C4-2B (cell line): ENCODE measurements around the gene KRTAP7-1.

Experiments used
- H3K27ac ChIP-seq: fragments of 450-650 bp; 2 replicates; pipeline ENCODE4 v1.5.1; 2017
- ZFX ChIP-seq: fragments of 450-650 bp; IDR thresholded peaks from 2 replicates; pipeline ENCODE4 v1.6.1; 2017
- TF ChIP-seq, protein P1 (sequence below): fragments of 450-650 bp; conservative IDR thresholded peaks from 2 replicates; pipeline ENCODE4 v1.5.1; 2017; ENCODE audit warnings: mild to moderate bottlenecking

The KRTAP7-1 gene

DNA sequence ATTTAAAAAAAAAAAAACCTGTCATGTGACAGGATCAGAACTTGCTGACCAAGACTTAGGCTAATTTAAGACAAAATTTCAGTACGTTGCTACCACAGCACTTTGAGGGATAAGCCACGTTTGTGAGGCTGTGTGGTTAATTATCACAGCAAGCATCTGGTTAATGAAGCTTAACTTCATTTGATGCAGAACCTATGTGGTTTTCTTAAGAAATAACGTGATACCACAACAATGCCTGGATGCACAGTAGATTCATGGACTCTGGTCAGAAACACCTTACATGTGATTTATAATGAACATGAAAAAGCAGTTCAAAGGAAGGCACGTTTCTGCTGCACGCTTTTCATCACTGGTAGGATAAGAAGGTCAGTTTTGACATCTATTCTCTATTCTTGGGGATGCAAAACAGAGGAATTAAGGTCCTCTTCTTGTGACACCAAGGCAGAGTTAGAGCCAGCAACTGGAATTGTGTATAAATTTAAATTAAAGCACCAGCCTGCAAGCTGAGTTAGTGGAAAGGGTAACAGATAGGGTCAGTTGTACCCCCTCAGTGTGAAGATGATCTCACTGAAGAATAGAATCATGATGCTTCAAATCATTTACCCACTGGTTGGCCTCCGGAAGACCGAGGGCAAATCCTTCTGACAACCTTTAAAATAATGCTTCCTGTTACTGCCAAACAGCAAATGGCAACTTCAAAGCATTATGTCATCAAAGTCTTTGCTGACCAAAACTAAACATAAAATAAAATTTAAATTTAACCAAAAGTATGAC lies 10.5 kb downstream of the KRTAP7-1 start:
- no peak for TF ChIP-seq ZFX
- TF ChIP-seq, protein P1, sequence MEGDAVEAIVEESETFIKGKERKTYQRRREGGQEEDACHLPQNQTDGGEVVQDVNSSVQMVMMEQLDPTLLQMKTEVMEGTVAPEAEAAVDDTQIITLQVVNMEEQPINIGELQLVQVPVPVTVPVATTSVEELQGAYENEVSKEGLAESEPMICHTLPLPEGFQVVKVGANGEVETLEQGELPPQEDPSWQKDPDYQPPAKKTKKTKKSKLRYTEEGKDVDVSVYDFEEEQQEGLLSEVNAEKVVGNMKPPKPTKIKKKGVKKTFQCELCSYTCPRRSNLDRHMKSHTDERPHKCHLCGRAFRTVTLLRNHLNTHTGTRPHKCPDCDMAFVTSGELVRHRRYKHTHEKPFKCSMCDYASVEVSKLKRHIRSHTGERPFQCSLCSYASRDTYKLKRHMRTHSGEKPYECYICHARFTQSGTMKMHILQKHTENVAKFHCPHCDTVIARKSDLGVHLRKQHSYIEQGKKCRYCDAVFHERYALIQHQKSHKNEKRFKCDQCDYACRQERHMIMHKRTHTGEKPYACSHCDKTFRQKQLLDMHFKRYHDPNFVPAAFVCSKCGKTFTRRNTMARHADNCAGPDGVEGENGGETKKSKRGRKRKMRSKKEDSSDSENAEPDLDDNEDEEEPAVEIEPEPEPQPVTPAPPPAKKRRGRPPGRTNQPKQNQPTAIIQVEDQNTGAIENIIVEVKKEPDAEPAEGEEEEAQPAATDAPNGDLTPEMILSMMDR = no peak
- no peak overlapping the region for H3K27ac ChIP-seq

DNA sequence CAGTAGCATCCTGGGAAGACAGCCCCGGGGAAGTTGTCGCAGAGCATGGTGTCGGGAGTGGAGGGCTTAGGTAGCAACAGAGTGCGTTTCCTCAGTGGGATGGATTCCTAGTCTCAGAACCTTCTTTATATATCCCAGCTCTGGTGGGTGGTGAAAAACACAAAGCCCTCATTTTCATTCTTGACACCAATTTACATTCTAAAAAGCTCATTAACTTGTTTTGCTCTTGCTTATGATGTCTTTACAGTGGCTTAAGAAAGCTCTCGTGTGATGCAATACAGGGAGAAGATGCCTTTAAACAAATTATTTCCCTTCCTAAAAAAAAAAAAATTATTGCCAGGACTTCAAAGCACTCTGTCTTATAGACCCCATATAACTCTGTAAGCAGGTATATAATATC lies 16.4 kb downstream of the KRTAP7-1 start, which contains the start of gene KRTAP8-1:
Gene KRTAP8-1, minus strand, starts transcription at position 101 of the 400 bp plus-strand sequence. Its CDS starts 54 bp downstream, at position 47.
- no peak within 1 kb of the TSS for H3K27ac ChIP-seq
- TF ChIP-seq, protein P1 = no peak
- TF ChIP-seq ZFX = no peak

DNA sequence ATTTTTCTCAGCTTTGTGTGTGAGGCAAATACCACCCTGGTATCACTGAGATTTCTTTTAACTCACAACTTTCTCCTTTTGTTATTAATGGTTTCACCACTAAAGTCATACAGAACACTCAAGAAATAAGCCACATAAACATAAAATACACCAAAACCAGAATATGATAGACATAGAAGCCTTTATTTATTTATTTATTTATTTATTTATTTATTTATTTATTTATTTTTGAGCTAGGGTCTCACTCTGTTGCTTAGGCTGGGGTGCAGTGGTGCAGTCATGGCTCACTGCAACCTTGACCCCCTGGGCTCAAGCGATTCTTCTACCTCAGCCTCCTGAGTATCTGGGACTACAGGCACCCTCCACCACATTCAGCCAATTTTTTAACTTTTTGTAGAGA lies 29.0 kb downstream of the KRTAP7-1 start:
- no peak overlapping the region for H3K27ac ChIP-seq
- no peak for TF ChIP-seq ZFX
- TF ChIP-seq, protein P1 = no peak

DNA sequence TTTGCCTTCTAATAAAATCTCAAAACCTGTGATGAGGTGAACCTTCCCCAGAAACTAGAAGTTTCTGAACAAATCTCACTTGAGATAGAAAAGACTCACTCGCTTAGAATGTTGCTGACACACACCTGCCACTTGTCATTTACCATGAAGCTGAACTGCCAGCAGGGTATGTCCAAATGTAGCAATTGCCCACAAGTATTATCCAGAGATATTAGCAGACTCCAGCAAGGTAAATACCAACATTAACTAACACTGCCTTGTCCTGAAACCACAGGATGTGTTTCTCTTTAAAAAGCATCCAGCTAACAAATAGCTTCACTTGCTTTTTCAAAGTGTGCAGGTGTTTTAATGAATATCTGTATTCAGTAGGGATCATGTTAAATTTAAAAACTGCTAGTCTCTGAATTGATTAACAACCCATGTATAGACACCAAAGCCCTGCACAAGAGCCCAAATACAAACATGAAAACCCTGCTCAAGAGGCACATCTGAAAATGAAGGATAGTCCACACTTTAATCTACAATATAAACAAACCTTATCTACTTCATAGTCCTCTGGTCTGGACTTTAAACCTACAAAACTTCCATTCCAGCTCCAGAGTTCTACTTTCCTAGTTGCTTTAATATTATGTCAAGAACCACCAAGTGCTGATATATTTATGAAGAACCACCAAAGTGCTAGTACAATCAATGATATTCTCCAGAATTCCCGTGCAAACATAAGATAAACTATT lies 35.8 kb downstream of the KRTAP7-1 start:
- H3K27ac ChIP-seq = no peak overlapping the region
- TF ChIP-seq, protein P1 = no peak
- no peak for TF ChIP-seq ZFX

DNA sequence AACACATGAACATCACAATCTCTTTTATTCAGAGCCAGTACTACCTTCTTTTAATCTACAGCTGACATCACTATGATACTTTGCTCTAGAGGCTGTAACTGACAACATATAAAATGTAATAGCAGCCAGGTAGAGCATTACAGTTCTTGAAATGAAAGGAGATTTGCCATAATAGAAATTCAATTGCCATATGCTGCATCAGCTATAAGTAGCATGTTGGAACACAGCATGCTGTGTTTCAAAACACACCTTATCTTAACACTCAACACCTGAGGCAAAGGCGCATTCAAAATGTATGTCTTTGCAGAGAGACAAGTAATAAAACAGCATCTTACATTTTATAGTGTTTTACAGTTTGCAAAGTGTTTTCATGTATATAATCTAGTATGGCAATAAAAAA lies 50.3 kb downstream of the KRTAP7-1 start:
- TF ChIP-seq, protein P1 = no peak
- TF ChIP-seq ZFX = no peak
- H3K27ac ChIP-seq = no peak overlapping the region
